Ureter (tissue), 1 donor: ENCODE results near the gene PCDHA10. TPM values are rescaled to one million over a fixed set of nuclear protein-coding genes. Genes with fewer than 3 reads are reported as not detected.
"Not testable (repeated sequence)": the region's sequence is repeated elsewhere in the genome, so short reads cannot be mapped to it uniquely, and the experiment has no call there.

ENCODE experiments used
- DNase-seq: peaks from one replicate; pipeline ENCODE4 v3.0.0-alpha.2; 2020; ENCODE audit warnings: low spot score
- total RNA-seq: library from RNA; stranded (reverse); gene quantifications from one replicate; pipeline ENCODE4 v1.2.4, GENCODE V29; 2023
- donor health status: DM: yes; HTN: yes; CAD: no.

Gene PCDHA10
- 1.5 TPM for total RNA-seq

- no peak for DNase-seq
Measured at GRCh38 chr5:140855772-140856674, at the start of gene PCDHA10. Gene PCDHA10, plus strand, starts transcription at chr5:140855897. Its CDS starts 152 bp downstream, at chr5:140856049.

GRCh38 chr5:140806834-140807775 lies 48.6 kb upstream of the PCDHA10 start, which contains the start of gene PCDHA4:
Gene PCDHA4, plus strand, starts transcription at chr5:140807068.
- no peak for DNase-seq

GRCh38 chr5:140808241-140808888 lies 47.3 kb upstream of the PCDHA10 start:
- DNase-seq = not testable (repeated sequence)

- no peak for DNase-seq
Measured at GRCh38 chr5:140808889-140809291, 46.8 kb upstream of the PCDHA10 start.

GRCh38 chr5:140821375-140822280 lies 34.1 kb upstream of the PCDHA10 start, which contains the start of gene PCDHA5:
Gene PCDHA5, plus strand, starts transcription at chr5:140821613.
- no peak for DNase-seq

- no peak for DNase-seq
Measured at GRCh38 chr5:140822281-140822629, 33.4 kb upstream of the PCDHA10 start.

GRCh38 chr5:140822969-140823368 lies 32.7 kb upstream of the PCDHA10 start:
- not testable (repeated sequence) for DNase-seq

GRCh38 chr5:140823475-140823874 lies 32.2 kb upstream of the PCDHA10 start:
- no peak for DNase-seq

- no peak for DNase-seq
Measured at GRCh38 chr5:140827704-140828361, 27.9 kb upstream of the PCDHA10 start, which contains the start of gene PCDHA6. Gene PCDHA6, plus strand, starts transcription at chr5:140827960. Its CDS starts 132 bp downstream, at chr5:140828092.

GRCh38 chr5:140828362-140828737 lies 27.3 kb upstream of the PCDHA10 start:
- DNase-seq = no peak

- DNase-seq = not testable (repeated sequence)
Measured at GRCh38 chr5:140829511-140830501, 25.9 kb upstream of the PCDHA10 start.

GRCh38 chr5:140833993-140834392 lies 21.7 kb upstream of the PCDHA10 start, which contains the start of gene PCDHA7:
Gene PCDHA7, plus strand, starts transcription at chr5:140834269. Its CDS starts 115 bp downstream, at chr5:140834384.
- DNase-seq = no peak

- DNase-seq = not testable (repeated sequence)
Measured at GRCh38 chr5:140834439-140835008, 21.2 kb upstream of the PCDHA10 start.

GRCh38 chr5:140835622-140836510 lies 19.8 kb upstream of the PCDHA10 start:
- no peak for DNase-seq

GRCh38 chr5:140840978-140841962 lies 14.4 kb upstream of the PCDHA10 start, which contains the start of gene PCDHA8:
Gene PCDHA8, plus strand, starts transcription at chr5:140841187. Its CDS starts 135 bp downstream, at chr5:140841322.
- DNase-seq = no peak
